HL-60/S4 treated with phorbol 12-myristate 13-acetate at 8.2 ng/mL for 4 days and 3 days (cell line): ENCODE data around the gene KCNK1.

ENCODE experiments used
- in situ Hi-C: fragments of 300-500 bp; cut with MboI; formaldehyde crosslinking; loops from 2 replicates; pipeline ENCODE4 v1.15.0; 2022; ENCODE audit warnings: low sequenced_read_pairs

KCNK1 gene

GRCh38 chr1:233635765-233636502 is 22.0 kb downstream of the KCNK1 start:
- in situ Hi-C loops, result no loop called here

- in situ Hi-C loops, result no loop called here
Measured at GRCh38 chr1:233636503-233636877, 22.6 kb downstream of the KCNK1 start.

GRCh38 chr1:233638513-233638912 is 24.6 kb downstream of the KCNK1 start:
- in situ Hi-C loops, result no loop called here

- in situ Hi-C loops, result no loop called here
Measured at GRCh38 chr1:233639611-233640010, 25.7 kb downstream of the KCNK1 start.

- in situ Hi-C loops, result no loop called here
Measured at GRCh38 chr1:233640179-233640578, 26.3 kb downstream of the KCNK1 start.

- in situ Hi-C loops, result no loop called here
Measured at GRCh38 chr1:233641029-233641428, 27.1 kb downstream of the KCNK1 start.

GRCh38 chr1:233647073-233647472 is 33.2 kb downstream of the KCNK1 start:
- in situ Hi-C loops, result no loop called here

GRCh38 chr1:233647636-233648035 is 33.7 kb downstream of the KCNK1 start:
- in situ Hi-C loops, result no loop called here

GRCh38 chr1:233651061-233651460 is 37.2 kb downstream of the KCNK1 start:
- in situ Hi-C loops, result no loop called here

- in situ Hi-C loops, result no loop called here
Measured at GRCh38 chr1:233651563-233652233, 37.8 kb downstream of the KCNK1 start.

- in situ Hi-C loops, result no loop called here
Measured at GRCh38 chr1:233652526-233652925, 38.6 kb downstream of the KCNK1 start.

- in situ Hi-C loops, result no loop called here
Measured at GRCh38 chr1:233654658-233655280, 40.9 kb downstream of the KCNK1 start.

- in situ Hi-C loops, result no loop called here
Measured at GRCh38 chr1:233655301-233655740, 41.4 kb downstream of the KCNK1 start.

- in situ Hi-C loops, result no loop called here
Measured at GRCh38 chr1:233656032-233656635, 42.2 kb downstream of the KCNK1 start.

- in situ Hi-C loops, result no loop called here
Measured at GRCh38 chr1:233656687-233657086, 42.8 kb downstream of the KCNK1 start.

- in situ Hi-C loops, result no loop called here
Measured at GRCh38 chr1:233657466-233657865, 43.6 kb downstream of the KCNK1 start.

- in situ Hi-C loops, result no loop called here
Measured at GRCh38 chr1:233659495-233659894, 45.6 kb downstream of the KCNK1 start.

GRCh38 chr1:233661376-233662159 is 47.7 kb downstream of the KCNK1 start:
- in situ Hi-C loops, result no loop called here

- in situ Hi-C loops, result no loop called here
Measured at GRCh38 chr1:233662575-233663304, 48.8 kb downstream of the KCNK1 start.

GRCh38 chr1:233664253-233664652 is 50.3 kb downstream of the KCNK1 start:
- in situ Hi-C loops, result no loop called here
